ENCODE results near the gene AGAP1. TPM values are rescaled to one million over a fixed set of nuclear protein-coding genes. Genes with fewer than 3 reads are reported as not detected.

AGAP1 gene
- polyA plus RNA-seq, 1 experiment = 12.4 TPM

DNA sequence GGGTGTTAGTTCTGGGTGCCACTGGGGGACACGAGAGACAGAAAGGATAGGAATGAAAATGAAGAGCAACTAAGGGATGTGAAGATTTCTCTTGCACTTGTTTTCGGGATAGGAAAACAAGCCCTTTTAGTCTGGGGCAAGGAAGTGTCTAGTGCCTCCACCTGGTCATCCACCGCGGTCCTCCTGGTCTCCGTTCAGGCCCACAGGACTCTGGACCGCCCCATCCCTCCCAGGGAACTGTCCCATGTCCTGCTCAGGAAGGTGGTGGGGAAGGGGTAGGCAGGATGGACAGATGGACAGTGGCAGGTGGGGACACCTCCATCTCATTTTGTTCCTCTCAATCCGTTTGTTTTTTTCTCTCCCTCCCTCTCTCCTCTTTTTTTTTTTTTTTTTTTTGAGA lies 45.9 kb downstream of the AGAP1 start:
- no peak overlapping the region for H3K27ac ChIP-seq (ENCODE audit: low read depth, low read length)
- no peaks in the 10 kb centered on the region; the same call in 1 of the 2 replicates for H3K9me3 ChIP-seq (ENCODE audit: control insufficient read depth, insufficient read depth, low read length)
- ChIA-PET CTCF (interaction anchor here (0.7 to 2.8 kb wide), 2 partner anchors 12 to 348 kb away, joined by 5 to 8 read pairs; no protein-coding TSS in a partner anchor), POLR2A (no interaction called here)
- no peak for DNase-seq (ENCODE audit: low read depth, low spot score)
- TF ChIP-seq, protein P1, sequence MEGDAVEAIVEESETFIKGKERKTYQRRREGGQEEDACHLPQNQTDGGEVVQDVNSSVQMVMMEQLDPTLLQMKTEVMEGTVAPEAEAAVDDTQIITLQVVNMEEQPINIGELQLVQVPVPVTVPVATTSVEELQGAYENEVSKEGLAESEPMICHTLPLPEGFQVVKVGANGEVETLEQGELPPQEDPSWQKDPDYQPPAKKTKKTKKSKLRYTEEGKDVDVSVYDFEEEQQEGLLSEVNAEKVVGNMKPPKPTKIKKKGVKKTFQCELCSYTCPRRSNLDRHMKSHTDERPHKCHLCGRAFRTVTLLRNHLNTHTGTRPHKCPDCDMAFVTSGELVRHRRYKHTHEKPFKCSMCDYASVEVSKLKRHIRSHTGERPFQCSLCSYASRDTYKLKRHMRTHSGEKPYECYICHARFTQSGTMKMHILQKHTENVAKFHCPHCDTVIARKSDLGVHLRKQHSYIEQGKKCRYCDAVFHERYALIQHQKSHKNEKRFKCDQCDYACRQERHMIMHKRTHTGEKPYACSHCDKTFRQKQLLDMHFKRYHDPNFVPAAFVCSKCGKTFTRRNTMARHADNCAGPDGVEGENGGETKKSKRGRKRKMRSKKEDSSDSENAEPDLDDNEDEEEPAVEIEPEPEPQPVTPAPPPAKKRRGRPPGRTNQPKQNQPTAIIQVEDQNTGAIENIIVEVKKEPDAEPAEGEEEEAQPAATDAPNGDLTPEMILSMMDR (IDR thresholded peaks at IDR 0.05; ENCODE audit: low read depth, low read length) = no peak
- H3K27me3 ChIP-seq (ENCODE audit: control insufficient read depth, insufficient read depth, low read length) = no peaks in the 10 kb centered on the region
- H3K4me3 ChIP-seq (ENCODE audit: low read depth, low read length) = no peak overlapping the region

DNA sequence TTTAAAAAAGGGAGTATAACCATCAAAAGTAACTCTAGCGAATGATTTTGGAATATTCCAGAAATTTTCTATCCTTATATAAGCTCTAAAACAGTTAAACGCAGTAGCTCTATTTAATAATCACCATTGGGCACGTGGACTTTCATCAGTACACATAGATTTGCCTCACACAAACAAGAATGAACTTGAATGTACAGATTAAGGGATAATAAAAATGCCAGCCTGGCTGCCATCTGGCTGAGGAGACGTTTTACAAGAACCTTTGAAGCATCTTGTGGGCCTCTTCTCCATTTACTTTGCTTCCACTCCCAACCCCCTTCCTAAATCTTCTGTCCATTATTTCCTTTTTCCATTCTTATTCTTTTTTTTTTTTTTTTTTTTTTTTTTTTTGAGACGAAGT lies 47.2 kb downstream of the AGAP1 start:
- Histone ChIP-seq H3K27ac (ENCODE audit: low read depth, low read length) (no peak overlapping the region), H3K27me3 (ENCODE audit: control insufficient read depth, insufficient read depth, low read length) (no peaks in the 10 kb centered on the region), H3K4me3 (ENCODE audit: low read depth, low read length) (no peak overlapping the region), H3K9me3 (ENCODE audit: control insufficient read depth, insufficient read depth, low read length) (no peaks in the 10 kb centered on the region; the same call in 1 of the 2 replicates)
- ChIA-PET POLR2A (no interaction called here), CTCF (interaction anchor here (2.8 kb wide), 1 partner anchor 10 kb away, joined by 8 read pairs; no protein-coding TSS in a partner anchor)
- no peak for DNase-seq (ENCODE audit: low read depth, low spot score)
- TF ChIP-seq, protein P1 (IDR thresholded peaks at IDR 0.05; ENCODE audit: low read depth, low read length) = no peak

DNA sequence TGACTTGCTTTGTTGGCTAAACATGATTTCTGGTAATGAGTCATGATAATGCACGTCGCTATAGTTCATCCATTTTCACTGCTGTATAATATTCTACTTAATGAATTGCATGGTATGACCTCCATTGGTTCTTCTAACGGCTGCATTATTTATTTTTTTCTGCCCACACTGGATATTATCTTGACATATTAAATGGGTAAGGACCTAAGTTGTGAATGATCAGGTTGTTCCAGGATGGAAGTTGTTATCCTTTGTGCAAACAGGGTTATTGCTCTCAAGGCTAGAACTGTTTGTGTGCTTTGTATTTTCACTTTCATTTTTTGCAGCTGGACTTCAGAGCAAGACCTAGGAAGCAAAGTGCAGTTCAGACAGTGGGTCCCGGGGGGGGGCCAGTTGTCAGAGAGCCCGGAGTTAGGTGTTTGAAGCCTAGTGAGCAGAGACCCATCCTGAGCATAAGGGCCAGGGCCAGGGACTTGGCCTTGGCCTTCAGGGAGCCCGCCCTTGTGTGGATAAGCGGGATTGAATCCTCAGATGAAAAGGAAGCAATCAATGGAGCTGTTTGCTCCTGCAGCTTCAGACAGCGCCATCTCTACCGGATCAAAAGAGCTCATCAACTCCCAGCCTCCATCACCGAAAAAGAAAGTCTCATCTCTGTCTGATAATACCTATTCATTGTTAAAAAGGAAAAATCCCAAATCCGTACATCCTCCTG lies 48.2 kb downstream of the AGAP1 start:
- DNase-seq (ENCODE audit: low read depth, low spot score) = no peak
- ChIA-PET POLR2A (no interaction called here), CTCF (no interaction called here)
- Histone ChIP-seq H3K27ac (ENCODE audit: low read depth, low read length) (no peak overlapping the region), H3K27me3 (ENCODE audit: control insufficient read depth, insufficient read depth, low read length) (no peaks in the 10 kb centered on the region), H3K9me3 (ENCODE audit: control insufficient read depth, insufficient read depth, low read length) (no peaks in the 10 kb centered on the region; the same call in 1 of the 2 replicates), H3K4me3 (ENCODE audit: low read depth, low read length) (no peak overlapping the region)
- TF ChIP-seq, protein P1 (IDR thresholded peaks at IDR 0.05; ENCODE audit: low read depth, low read length) = no peak

DNA sequence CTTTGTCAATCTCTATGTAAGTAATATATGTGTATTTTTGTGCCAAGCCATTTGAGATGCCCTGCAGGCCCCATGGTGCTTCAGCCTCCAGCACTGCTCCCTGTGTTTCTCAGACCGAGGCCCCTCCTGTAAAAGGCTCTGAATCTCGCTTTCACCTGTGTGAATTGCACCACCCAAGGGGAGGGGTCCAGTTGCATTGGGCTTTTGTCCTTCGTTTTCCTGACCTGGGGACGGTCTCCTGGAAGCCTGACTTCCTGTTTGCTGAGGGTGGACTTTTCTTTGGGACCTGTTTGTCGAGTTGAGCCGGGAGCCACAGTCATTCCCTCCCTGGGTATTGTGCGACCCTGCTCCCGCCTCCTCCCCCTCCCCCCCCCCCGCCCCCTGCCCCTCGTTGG lies 48.9 kb downstream of the AGAP1 start:
- no peak for DNase-seq (ENCODE audit: low read depth, low spot score)
- Histone ChIP-seq H3K4me3 (ENCODE audit: low read depth, low read length) (no peak overlapping the region), H3K9me3 (ENCODE audit: control insufficient read depth, insufficient read depth, low read length) (no peaks in the 10 kb centered on the region; the same call in 1 of the 2 replicates), H3K27ac (ENCODE audit: low read depth, low read length) (no peak overlapping the region), H3K27me3 (ENCODE audit: control insufficient read depth, insufficient read depth, low read length) (no peaks in the 10 kb centered on the region)
- ChIA-PET POLR2A (no interaction called here), CTCF (no interaction called here)
- TF ChIP-seq, protein P1 (IDR thresholded peaks at IDR 0.05; ENCODE audit: low read depth, low read length) = no peak

DNA sequence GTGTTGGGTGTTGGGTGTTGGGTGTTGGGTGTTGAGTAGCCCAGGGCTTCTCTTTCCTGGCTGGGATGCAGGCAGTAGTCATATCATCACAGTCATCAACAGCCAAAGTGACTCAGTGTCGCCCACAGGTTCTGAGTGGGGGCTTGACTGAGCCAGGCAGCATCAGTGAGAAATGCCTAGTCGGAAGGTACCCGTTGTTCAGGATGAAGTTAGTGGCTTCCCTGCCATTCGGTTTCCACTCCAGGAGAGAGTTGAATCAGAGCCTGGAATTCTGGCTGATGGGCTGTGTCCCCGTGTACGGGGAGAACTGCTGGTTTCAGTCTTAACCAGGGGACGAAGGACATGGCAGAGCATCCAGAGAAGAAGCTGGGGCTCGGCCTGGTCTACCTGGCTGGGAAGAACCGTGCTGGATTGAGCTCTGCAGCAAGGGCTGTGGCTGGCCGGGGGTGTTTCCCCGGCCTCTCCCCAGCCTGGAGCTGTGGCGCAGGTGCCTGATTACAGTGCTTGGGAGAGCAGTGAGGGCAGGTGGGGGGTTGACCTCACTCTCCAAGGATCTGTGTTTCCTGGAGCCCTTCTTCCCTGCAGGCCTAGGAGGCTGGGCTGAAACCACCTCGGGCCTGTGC lies 49.4 kb downstream of the AGAP1 start:
- no peaks in the 10 kb centered on the region; the same call in 1 of the 2 replicates for H3K9me3 ChIP-seq (ENCODE audit: control insufficient read depth, insufficient read depth, low read length)
- no peak for DNase-seq (ENCODE audit: low read depth, low spot score)
- H3K27me3 ChIP-seq (ENCODE audit: control insufficient read depth, insufficient read depth, low read length) = no peaks in the 10 kb centered on the region
- TF ChIP-seq, protein P1 (IDR thresholded peaks at IDR 0.05; ENCODE audit: low read depth, low read length) = no peak
- no peak overlapping the region for H3K4me3 ChIP-seq (ENCODE audit: low read depth, low read length)
- CTCF ChIA-PET = no interaction called here
- POLR2A ChIA-PET = no interaction called here
- no peak overlapping the region for H3K27ac ChIP-seq (ENCODE audit: low read depth, low read length)

Measured in AG04450 (cell line).